ENCODE measurements around the gene TEX35. TPM values are rescaled to one million over a fixed set of nuclear protein-coding genes. Genes with fewer than 3 reads are reported as not detected.

TEX35 gene
- not detected for total RNA-seq
- long read RNA-seq, partial matches to known transcripts, result 0 of 2 reads
- long read RNA-seq, other reads (novel, unspliced or antisense), result 2 of 2 reads

DNA sequence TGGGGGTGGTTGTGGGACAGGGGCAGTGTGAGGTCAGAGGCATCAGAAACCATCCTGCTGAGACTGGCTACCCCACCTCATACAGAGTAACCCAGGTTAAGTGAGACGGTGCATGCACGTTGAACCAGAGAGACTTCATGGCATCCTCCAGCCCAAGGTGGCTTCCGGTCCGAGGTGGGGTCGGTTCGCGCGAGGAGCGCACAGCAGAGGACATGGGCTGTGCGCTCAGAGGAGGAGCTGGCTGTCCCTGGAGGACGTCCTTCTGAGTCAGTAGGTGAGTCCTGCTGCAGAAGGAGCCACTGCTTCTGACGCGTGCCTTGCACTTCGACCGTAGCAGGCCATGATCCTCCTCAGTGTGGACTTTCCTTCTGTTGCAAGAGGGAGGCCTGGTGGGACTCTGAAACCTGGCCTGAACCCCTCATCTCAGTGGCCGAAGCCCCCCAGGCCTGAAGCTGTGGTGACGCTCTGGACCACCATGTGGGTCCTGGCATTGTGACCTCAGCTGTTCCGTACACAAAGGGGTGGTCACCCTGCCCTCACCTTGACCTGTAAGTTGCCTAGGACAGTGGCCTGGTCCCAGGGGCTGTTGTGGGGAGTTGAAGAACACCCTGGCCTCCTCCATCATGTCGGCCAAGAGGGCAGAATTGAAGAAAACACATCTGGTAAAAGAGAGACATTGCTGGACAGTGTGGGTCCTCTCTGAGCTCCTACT, at the start of gene TEX35:
Gene TEX35 (plus strand): TSS at position 544 of the 712 bp plus-strand sequence. CDS start 80 bp downstream, at position 624.
- DNase-seq (no peak), ATAC-seq (no peak)
- intact Hi-C loops (cut with micrococcal nuclease), result no loop called here

DNA sequence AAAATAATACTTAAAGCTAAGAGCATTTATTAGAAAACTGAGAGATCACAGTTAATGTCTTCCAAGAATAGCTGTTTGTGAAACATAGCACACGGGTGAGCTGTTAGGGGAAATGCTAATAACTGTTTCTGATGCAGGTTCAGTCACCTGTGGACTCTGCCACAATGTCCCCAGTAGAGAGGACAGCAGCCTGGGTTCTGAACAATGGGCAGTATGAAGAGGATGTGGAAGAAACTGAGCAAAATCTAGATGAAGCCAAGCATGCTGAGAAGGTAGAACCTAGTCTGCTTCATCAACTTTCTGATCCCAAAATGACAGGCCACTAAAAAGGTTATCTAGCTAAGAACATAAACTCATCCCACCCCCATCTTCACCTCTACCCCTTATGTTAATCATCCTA, 48.8 kb upstream of the TEX35 start:
- DNase-seq (no peak), ATAC-seq (no peak)
- intact Hi-C loops (cut with micrococcal nuclease), result no loop called here

DNA sequence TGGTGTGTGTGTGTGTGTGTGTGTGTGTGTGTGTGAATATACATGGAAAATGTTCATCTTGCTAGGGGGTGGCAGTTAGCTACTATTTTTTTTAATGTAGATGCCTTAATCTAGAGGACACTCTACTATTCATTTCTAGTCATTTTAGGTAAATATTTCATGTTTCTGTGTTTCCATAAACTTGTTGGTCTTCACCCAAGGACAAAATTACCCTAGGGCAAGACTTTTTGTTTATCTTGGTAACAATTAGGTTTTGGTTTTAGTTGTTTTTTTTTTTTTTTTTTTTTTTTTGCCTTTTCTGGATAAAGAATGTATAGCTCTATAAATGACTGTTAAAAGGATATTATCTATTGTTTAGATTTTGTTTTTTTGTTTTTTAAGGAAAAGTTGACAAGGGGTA, 48.3 kb upstream of the TEX35 start:
- no peak for ATAC-seq
- intact Hi-C loops (cut with micrococcal nuclease), result no loop called here

GRCh38 chr1:178465011-178465410, 47.9 kb upstream of the TEX35 start:
- DNase-seq, result no peak
- intact Hi-C loops (cut with micrococcal nuclease), result no loop called here
- ATAC-seq, result no peak

More for the DNA sequence above, 48.3 kb upstream of the TEX35 start:
- DNase-seq, result no peak

GRCh38 chr1:178467837-178468236, 45.1 kb upstream of the TEX35 start:
- intact Hi-C loops (cut with micrococcal nuclease), result no loop called here
- ATAC-seq (peak; percentile 80), DNase-seq (no peak)

- intact Hi-C loops (cut with micrococcal nuclease), result no loop called here
- peak; percentile 14 for ATAC-seq
- no peak for DNase-seq
Observed at GRCh38 chr1:178470411-178470960, 42.4 kb upstream of the TEX35 start.

DNA sequence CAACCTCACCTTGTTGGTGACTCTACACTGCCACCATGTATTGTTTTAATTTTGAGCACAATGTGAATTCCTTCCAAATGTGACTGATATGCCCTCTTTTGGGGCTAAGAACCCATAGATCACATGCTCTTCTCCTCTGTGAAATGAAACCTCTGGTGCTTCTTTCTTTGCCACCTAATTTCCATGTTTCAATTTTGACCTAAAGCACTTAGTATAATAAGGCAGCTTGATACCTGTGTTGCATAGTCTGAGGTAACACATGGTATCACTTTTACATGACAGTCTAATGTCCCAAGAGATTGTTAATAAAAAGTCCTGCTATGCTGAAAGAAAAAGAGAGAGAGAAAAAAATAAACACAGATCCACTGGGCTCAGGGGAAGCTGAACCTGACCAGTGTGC, 40.4 kb upstream of the TEX35 start:
- DNase-seq (no peak), ATAC-seq (no peak)
- intact Hi-C loops (cut with micrococcal nuclease), result no loop called here

- DNase-seq (no peak), ATAC-seq (no peak)
- intact Hi-C loops (cut with micrococcal nuclease), result no loop called here
Observed at GRCh38 chr1:178477373-178477772, 35.5 kb upstream of the TEX35 start.

DNA sequence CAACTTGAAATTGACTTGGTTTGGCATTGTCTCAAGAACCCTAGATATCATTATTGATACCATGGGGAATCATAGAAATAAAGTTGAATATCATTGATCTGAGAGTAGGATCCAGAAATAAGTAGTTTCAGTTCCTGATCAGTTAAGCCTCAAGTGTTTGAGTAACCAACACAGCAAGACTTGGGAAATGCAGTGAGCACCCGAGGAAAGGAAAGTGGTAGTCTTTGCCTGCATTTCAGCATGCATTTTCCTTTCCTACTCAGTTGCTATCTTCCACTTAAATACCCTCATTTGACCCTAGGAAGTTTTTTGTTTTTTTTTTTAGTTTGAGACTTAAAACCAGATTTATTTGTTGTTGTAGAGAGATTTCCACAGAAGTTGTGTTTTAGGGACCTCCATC, 35.1 kb upstream of the TEX35 start:
- DNase-seq, result no peak
- no peak for ATAC-seq
- intact Hi-C loops (cut with micrococcal nuclease), result no loop called here

DNA sequence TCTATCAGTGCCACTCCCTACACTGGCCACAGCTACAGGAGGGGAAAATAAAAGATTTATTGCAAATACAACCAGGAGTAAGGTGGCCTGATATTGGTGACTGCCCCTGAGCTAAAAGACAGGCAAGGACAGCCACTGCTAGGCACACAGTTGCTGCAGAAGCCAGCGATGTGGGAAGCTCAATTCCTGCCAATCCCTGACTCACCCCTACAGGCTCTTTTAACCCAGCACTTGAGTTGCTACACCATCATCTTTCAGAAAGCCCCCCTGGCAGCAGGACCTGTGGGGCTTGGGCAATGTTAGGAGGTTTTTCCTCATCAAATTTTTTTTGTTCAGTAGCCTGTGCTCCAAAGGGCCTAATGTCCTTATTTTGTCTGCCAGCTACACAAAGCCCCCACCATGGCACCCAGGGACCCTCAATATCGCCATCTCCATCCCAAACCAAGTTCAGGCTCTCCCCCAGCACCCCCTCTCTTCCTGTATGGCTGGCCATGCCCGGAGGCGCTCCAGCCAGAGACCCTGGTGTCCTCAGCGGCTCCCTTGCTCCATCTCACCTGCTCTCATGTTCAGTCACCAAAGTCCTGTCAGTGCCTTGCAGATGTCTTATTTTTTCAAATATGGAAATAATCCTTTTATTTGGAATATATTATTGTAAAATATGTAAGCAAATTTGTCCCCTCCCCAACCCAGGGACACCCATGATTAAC, 29.5 kb upstream of the TEX35 start:
- no peak for ATAC-seq
- intact Hi-C loops (cut with micrococcal nuclease), result no loop called here
- no peak for DNase-seq

- DNase-seq, result no peak
- no peak for ATAC-seq
- intact Hi-C loops (cut with micrococcal nuclease), result no loop called here
Observed at GRCh38 chr1:178484698-178485225, 28.1 kb upstream of the TEX35 start.

DNA sequence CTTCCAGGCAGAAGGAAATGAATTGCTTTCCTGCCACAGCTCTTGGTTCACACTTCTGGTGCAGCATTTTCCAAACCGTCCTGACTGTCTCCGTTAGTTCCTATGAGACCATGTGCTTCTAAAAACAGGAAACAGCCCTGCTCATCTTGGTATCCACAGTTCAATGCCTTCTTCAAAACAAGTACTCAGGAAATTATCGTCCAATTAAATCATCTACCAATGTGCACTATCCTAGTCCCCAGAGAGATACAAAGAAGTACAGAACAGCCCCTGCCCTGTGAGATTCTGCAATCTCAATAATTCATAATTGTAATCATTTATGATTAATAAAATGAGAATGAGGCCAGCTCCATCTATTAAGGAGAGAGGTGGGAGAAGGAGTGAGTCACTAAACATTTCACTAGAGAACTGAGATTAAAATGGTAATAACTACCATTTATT, 27.3 kb upstream of the TEX35 start:
- DNase-seq, result no peak
- intact Hi-C loops (cut with micrococcal nuclease), result no loop called here
- no peak for ATAC-seq

- intact Hi-C loops (cut with micrococcal nuclease), result no loop called here
Observed at GRCh38 chr1:178486100-178487069, 26.5 kb upstream of the TEX35 start.

GRCh38 chr1:178487070-178487615, 25.8 kb upstream of the TEX35 start:
- peak; percentile 28 for ATAC-seq
- intact Hi-C loops (cut with micrococcal nuclease), result no loop called here
- DNase-seq, result no peak

More at GRCh38 chr1:178486100-178487069, 26.5 kb upstream of the TEX35 start:
- ATAC-seq, result peak; percentile 70
- DNase-seq, result no peak

GRCh38 chr1:178488393-178488792, 24.5 kb upstream of the TEX35 start:
- intact Hi-C loops (cut with micrococcal nuclease), result no loop called here
- DNase-seq (no peak), ATAC-seq (no peak)

- DNase-seq (no peak), ATAC-seq (no peak)
- intact Hi-C loops (cut with micrococcal nuclease), result no loop called here
Observed at GRCh38 chr1:178489399-178489798, 23.5 kb upstream of the TEX35 start.

GRCh38 chr1:178490136-178490535, 22.8 kb upstream of the TEX35 start:
- ATAC-seq, result no peak

GRCh38 chr1:178490967-178491366, 21.9 kb upstream of the TEX35 start:
- ATAC-seq, result no peak
- intact Hi-C loops (cut with micrococcal nuclease), result no loop called here
- no peak for DNase-seq

More at GRCh38 chr1:178490136-178490535, 22.8 kb upstream of the TEX35 start:
- DNase-seq, result no peak
- intact Hi-C loops (cut with micrococcal nuclease), result no loop called here

- DNase-seq (no peak), ATAC-seq (no peak)
- intact Hi-C loops (cut with micrococcal nuclease), result no loop called here
Observed at GRCh38 chr1:178491721-178492120, 21.2 kb upstream of the TEX35 start.
